ENCODE data around the gene RGMA. TPM values are rescaled to one million over a fixed set of nuclear protein-coding genes. Genes with fewer than 3 reads are reported as not detected.
"Not testable (repeated sequence)": the region's sequence is repeated elsewhere in the genome, so short reads cannot be mapped to it uniquely, and the experiment has no call there.

RGMA gene
- total RNA-seq, 1 experiment from 2014 or later: not detected

DNA sequence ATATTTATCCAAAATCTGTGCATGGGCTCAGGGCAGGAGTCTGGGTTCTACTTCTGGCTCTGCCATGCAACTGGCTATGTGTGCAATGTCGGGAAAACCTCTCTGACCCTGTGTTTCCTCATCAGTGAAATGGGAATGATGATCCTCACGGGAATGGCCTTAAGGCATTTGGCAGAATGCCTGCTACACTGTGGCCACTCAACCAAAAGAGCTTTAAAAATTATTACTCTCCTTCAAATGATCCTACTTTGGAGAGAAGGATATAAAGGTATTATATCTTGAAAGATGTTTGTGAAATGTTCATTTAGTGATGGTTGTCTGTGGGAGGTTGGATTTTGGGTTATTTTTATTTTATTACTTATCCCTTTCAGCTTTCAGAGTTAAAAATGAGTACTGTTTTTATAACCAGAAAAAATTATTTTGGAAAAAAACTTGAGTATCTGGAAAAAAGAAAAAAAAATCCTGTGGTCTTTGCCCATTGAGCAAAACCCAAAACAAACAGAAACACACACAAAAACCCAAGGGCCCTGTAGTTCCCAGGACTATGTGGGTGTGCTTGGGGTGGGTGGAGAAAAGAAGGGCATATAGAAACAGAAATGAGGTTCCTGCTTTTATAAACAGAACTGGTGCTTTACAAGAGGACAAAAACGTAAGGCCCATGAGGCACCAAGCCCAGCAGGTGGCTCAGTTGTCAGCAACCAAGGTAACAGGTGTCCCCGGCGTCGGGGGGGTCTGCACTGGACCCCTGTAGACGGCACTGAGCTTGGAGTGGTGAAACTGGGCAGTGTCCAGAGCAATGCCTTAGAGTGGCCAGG lies 22.0 kb downstream of the RGMA start:
- DNase-seq (ENCODE audit: low read depth): no peak

DNA sequence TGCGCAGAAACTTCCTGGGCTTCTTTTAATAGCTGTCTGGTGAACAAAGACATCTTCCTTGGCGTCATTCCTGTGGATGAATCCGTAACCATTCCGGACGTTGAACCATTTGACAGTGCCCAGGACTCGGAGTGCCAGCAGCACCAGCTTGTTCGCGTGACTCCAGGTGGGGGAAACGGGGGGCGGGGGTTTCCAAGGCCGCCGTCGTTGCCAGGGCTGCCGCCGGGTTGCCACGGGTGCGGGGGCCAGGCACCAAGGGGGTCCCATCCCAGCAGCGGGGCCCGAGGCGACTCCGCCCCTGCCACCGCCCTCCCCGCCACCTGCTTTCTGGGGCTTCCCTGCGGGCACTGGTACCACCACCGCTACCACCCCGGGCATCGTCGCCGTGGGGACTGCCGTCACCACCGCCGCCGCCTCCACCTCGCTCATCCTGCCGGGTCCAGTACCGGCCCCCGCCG lies 22.8 kb downstream of the RGMA start:
- DNase-seq (ENCODE audit: low read depth): no peak

DNA sequence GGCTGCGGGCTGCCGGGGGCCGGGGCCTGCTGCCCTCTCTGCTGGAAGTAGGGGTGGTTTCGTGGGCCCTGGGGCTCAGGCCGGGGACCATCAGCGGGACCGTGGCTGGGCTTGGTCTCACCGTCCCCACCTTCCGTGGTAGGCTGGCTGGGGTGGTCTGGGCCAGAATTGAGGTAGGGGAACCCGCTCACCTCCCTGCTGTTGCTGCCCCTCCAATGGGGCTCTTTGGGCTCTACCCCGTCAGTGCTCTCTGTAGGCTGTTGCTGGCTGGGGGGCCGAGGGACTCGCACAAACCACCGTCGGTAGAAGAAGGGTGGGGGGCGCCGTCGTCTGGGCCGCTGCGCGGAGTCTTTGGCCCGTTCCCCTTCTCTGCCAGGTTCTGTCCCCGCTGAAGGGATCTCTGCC lies 23.4 kb downstream of the RGMA start:
- no peak for DNase-seq (ENCODE audit: low read depth)

DNA sequence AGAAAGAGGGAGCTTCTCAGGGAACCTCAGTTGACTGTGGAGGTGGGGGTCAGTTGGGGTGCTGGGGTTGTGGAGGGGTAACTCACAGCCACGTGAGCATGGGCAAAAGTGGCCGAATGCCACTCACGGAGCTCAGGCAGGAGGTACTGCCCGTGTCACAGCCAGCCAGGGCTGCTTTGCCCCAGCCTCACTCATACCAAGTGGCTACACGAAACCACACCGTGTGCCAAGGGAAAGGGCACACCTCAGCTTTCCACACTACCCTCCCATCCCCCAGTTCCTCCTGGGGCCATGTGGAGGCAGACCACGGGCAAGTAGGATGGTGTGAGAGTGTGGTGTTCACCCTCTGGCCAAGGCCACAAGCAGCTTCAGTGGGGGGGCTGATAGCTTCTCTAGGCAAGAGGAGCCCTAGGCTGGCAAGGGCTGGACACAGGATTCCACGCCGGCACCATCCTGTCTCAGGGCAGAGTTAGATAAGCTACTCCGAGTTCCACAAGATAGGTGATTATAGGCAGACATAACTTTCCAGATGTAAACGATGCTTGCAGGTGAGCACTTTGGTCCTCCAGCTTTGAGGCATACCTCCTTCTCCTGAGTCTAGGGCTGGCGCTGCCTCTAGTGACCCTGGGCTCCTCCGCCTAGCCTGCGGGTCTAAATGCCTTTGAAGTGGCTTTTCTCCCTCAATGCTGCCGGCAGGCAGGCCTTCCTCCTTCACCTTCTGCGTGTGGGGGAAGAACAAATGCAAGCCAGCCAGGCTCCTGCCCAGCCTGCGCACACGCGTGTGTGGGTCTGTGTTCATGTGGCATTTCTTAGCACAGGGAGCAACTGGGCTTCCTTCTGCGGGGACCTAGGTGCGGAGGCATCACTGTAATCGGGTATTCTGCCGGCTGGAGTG lies 25.0 kb downstream of the RGMA start:
- DNase-seq (ENCODE audit: low read depth): no peak

DNA sequence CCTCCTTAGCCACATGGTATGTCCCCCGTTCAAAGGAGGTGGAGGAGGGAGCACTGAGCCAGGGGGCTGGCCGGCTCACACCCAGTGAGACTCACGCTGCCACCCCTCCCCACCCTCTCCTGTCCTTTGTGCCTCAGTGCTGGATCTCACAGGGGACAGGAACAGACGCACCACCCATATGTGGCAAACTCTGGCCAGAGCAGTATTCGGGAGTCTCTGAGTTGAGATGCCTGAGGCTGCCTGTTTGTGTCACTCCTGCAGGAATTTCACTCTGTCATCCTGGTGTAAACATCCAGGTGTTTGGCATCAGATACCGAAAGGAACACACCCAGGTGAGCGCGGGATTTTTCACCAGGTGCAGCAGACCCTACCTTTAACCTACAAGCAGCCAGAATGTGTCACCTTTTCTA lies 25.7 kb downstream of the RGMA start:
- DNase-seq (ENCODE audit: low read depth): no peak

DNA sequence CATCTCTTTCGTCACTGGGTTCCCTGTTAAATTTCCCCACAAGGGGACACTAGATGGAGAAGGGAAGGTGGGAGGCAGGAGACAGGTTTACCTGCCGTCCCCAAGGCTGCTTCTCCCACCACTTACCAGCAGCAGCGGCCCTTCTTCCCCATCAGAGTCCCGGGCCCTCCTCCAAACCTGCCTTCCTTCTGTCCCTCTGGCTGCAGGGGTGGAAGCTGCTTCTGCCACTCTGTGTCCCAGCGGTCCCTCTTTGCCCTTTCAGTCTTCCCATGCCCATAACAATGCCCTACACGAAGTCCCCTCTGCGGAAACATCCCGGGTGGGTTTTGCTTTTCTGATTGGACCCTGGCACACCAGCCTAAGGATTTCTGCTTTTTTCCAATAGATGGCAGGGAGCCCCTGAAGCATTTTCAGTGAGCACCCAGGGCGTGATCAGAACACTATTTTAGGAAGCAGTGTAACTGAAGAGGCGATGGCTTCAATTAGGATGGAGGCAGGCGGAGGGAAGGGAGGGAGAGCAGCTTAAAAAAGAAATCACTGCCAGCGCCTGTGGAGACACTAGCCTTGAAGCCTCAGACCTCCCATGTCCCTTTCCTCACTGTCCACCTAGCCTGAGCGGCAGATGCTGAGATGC lies 26.3 kb downstream of the RGMA start:
- DNase-seq (ENCODE audit: low read depth): not testable (repeated sequence)

DNA sequence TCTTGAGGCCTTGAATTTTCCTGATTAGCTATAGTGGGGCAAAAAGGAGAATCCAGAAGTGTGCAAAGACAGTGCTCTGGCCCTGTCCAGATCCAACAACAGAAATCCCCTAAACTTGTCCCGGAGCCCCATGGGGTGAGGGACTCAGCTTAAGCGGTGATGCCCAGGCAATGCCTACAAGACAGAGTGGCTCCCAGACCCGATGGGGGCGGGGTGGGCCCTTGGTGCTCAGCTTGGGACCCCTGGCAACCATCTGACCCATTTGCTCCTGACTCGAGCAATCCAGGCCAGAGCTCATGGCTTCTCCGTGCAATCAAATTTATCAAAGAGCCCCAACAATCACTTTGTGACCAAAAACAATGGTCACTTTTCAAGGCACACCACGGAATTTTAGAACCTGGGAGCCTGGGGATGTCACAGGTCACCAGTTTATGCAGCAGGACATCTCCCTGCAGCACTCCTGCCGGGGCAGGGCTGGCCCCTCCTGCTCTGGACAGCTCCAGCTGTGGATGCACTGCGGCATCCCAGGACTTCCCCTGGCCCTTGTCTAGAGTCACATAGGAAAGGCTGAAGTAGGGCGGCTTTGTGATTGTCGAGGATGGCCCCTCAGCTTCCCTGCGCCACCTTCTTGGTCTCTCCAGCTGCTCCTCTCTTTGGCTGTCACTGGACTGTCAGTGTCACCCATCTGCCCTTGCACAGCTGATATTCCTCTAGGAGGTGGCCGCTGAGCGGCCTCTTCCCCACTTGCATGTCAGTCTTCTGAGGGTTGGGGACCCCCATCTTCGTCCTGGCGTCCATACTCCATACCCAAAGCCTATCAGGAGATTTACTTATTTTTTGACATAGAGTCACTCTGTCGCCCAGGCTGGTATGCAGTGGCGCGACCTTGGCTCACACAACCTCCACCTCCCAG lies 28.4 kb downstream of the RGMA start:
- DNase-seq (ENCODE audit: low read depth): no peak

DNA sequence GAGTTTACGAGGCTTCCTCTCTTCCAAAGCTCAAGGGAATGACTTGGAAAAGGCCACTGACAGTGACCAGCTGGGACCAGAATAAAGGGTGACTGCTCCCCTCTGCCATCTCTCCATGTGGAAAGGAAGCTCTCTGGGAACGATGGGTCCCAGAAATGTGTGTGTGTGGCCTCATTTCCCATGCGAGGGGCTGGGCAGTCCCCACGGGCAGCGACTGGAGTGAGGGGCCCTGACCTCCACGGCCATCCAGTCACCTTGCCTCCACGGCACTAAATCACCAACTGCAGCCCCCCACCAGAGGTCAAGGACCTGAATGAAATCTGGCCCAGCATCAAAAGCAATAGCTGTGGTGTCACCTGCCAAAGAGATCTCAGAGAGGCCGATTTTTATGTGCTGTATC lies 29.6 kb downstream of the RGMA start:
- DNase-seq (ENCODE audit: low read depth): no peak

DNA sequence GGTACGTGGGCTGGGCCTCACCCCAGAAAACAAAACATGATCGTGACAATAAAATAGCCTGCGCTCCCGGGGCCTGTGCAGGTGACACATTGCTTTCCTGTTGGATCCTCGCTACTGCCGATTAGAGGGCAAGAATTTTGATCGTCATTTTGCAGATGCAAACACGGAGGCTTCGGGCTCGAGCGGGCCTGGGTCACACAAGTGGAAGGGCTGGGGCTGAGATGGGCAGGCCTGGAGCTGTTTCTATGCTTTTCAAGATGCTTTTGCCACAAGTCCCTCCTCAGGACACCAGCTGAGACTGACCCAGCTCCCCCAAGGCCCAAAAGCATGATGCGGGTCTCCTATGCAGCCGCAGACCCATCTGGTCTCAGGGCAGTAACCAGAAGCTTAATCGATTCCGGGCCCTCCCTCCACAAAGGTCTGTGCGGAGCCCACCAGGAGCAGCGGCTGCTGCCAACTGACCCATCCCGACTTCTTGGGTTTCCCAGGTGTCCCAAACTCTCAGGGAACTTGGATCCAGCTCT lies 30.0 kb downstream of the RGMA start:
- no peak for DNase-seq (ENCODE audit: low read depth)

DNA sequence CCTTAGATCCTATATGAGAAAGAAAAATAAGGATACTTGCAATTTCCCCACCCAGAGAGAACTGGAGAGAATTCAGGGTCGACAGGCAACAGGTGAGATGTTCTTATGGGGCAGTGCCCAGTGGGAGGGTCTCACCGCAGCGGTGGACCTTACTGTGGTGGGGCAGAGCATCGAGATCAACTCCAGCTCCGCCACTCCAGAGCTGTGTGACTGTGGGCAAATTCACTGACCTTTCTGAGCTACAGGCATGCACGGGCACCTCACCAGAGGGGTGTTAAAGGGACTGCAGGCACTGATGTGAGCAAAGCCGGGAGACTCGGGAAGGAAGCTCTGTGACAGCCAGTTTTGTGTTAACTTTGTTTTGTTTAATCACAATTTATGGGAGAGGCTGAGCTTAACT lies 30.9 kb downstream of the RGMA start:
- no peak for DNase-seq (ENCODE audit: low read depth)

DNA sequence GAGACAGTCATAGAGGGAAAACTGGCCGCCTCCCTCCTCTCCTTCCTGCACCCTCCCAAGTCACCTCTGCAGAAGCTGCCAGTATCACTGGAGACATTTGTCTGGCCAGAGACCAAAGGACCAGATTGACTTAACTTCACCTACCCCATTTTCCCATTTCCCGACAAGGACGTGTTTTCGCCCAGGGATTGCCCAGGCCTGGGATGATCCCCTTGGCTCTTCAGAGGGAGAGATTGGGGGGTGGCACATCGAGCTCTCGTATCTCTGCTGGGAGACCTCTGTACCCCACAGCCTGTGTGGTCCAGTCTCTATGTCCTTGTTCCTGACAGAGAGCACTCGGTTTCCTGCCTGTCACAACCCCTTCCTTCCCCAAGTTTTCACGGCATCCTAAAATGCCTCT lies 31.4 kb downstream of the RGMA start:
- no peak for DNase-seq (ENCODE audit: low read depth)

DNA sequence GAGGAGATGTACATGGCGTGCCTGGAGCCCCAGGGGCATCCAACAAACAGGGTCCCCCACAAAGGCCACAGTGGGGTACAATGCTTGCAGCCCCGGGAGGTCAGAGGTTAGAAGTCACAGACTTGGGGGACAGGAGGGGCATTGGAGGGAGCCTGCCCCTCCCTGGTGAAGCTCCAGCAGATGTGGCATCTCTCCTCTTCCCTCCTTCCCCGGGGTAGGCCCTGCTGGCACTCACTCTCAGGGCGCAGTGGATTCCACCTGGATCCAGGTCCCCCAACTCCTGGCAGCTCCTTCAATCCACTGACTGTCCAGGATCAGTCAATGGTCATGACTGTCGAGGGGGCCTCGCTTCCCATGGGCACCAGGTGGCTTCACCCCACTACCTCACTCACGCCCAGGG lies 32.2 kb downstream of the RGMA start:
- no peak for DNase-seq (ENCODE audit: low read depth)

DNA sequence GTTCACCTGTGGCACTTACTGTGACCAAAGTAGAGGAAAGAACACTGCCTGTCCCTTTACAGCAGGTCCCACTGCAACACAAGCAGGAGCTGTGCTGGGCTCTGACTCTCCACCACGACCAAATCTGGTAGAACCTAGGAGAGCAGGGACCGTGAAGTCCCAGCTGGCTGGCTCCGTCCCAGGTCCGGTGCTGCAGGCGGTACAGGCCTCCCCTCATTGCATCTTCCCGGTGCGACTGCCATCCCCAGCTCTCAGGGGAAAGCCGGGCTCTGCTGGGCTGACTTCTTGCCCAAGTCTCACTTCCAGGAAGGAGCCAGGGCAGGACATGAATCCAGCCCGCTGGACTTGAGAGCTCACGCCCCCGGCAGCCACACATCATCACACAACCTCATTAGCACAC lies 33.8 kb downstream of the RGMA start:
- no peak for DNase-seq (ENCODE audit: low read depth)

DNA sequence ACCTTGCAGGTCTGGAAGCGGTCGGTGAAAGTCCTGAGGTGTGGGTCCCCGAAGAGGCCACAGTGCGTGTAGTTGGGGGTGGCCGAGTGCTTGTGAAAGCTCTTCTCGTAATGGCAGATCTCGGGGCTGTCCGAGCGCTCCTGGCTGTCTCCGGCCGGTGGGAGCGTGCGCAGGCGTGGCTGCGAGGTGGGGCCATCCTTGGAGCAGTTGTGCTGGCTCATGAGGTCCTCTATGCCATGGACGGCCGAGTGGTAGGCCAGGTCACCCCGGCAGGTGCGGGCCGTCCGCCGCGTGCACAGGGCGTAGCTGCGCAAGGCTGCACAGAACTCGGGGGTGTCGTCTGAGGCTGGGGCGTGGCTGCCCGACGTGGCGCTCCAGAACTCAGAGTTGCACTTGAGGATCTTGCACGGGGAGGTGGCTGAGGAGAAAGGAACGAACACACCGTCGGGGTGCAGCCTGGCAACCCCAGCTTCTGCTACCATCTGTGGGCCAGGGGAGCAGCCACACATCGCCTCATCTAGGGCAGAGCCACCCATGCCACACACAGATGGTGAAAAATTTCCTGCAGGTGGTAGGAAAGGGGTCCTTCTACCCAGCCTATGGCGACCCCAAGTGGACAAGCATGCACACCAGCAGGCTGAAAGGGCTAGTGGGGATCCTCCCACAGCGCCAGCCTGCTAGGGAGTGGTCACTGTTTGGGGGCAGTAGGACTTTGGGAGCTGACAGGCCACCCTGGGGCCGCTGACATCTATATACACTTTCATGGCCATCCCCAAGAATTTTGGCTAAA lies 36.7 kb downstream of the RGMA start:
- DNase-seq (ENCODE audit: low read depth): no peak

DNA sequence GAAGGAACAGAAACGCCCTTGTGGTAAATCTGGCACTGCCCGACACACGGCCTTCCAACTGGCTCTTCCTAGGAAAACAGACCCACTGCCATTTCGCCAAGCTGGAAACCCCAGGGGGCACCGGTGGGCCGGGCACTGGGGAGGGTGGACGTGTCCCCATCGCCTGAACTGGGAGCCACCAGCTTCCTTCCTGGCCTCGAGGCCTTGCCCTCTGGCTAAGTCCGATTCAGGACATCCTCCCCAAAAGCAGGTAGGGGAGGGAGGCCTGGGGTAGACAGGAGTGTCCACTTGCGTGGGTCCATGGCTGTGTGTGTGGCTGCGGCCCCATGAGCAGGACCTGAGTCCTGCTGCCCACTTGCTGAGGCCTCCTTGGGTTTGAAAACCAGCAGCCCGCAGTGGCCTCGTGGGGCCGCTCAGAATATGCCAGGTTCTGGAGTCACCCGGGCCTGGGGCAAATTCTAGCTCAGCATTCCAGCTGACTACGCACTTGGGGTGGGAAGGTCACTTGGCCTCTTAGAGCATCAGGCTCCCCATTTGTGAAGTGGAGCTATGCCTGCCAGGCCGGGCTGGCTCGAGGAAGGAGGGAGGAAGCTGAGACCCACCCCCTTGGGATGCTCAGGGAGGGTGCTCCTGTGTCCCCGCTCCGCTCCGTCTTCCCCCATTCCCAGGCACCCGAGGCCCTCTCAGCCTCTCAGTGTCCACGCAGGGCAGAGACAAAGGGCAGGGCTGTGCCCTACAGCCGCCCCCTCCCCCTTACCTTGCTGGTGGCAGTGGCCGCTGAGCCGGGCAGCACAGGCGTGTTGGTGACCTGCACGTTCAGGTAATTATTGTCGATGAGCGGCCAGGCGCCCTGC lies 37.5 kb downstream of the RGMA start:
- no peak for DNase-seq (ENCODE audit: low read depth)

DNA sequence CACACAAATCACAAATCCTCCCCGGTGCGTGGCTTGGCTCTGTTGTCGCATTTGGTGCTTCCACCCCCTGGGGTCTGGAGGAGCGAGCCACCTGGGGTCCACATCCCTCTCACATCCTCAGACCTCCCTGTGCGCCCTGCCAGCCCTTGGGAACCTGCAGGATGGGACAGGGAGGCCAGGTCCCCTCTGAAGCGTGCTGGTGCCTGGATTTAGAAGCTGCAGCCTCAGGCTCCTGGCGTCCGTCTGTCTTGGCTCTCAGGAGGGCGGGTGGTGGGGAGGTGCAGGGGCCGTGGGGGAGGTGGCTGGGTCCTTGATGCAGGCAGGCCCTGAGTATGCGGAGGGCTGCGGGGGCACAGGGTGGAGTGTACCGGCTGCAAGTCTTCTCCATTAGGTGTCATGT lies 38.4 kb downstream of the RGMA start:
- no peak for DNase-seq (ENCODE audit: low read depth)

DNA sequence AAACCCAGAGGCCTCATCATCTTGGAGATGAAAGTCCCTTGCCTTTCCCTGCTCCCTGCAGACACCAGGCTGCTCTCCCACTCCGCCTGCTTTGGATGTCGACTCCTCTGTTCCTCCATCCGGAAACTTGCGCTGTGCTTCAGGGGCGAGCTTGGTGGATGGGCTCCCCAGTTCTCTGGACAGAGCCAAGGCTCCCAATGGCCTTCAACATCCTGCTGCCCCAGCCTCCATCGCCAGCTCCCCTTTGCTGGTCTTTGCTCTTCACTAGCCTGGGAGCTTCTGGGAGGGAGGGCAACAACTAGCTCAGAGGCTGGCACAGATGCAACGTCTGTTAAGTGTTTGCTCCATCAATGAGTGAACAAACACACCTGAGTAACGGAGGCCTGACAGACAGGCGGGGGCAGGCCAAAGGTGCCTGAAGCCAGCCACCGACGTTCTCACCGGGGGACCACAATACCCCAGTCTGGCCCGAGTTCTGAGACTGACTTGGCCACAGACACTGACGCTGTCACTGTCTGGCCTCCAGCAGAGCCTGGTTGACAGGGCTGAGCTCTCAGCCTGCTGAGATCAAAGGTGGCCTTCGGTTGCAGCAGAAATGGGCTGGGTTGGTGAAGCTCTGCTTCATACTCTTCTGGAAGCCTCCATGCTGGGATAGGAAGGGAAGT lies 39.0 kb downstream of the RGMA start:
- no peak for DNase-seq (ENCODE audit: low read depth)

DNA sequence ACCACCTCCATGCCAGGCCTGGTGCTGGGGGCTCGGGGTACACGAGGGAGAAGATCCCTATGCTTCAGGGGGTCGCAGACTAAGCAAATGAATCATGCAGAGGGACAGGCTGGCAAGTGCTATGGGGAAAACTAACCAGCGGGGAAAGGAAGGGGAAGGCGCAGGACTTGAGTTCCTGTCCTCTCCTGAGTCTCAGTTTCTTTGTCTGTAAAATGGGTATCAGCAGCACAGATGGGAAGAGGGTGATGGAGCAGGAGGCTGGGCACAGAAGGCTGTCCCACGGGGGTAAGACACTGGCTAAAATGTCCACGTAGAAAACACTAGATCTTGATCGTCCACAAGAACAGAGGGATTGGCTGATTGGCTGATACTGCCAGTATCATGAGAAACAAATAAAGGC lies 39.8 kb downstream of the RGMA start:
- DNase-seq (ENCODE audit: low read depth): no peak

DNA sequence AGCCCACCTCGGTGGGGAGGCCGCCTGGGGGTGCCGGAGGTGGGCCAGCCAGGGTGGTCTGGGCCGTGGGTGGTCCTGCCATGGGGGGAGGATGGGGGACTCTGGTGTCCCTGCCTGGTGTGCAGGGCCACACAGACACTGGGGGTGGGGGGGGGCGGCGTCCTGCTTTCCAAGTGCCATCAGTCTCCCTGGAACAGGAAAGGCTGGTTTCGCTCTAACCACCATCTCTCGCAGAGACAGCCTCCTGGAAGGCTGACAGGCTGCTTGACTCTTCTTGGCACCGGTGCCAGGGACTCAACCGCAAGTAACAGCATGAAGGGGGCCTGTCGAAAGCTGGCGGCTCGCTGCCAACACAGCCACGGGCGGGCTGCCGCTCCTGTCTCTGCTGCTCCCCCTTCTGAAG lies 40.3 kb downstream of the RGMA start:
- peak; percentile 68 for DNase-seq (ENCODE audit: low read depth)

Data from Daoy (cell line).